ENCODE results near the gene YKT6.
"Not testable (repeated sequence)": the region's sequence is repeated elsewhere in the genome, so short reads cannot be mapped to it uniquely, and the experiment has no call there.

YKT6 gene

GRCh38 chr7:44197474-44197873 lies 3.3 kb upstream of the YKT6 start:
- H3K4me1 ChIP-seq (ENCODE audit: insufficient read depth, low read length, poor library complexity, severe bottlenecking), result peaks cover 15% of the 10 kb centered on the region
- H3K9ac ChIP-seq (ENCODE audit: low read depth, low read length, poor library complexity, severe bottlenecking), result no peak overlapping the region
- peaks cover 16% of the 10 kb centered on the region for H4K20me1 ChIP-seq (ENCODE audit: insufficient read depth, low read length, poor library complexity, severe bottlenecking)
- H3K4me2 ChIP-seq (ENCODE audit: low read depth, low read length, poor library complexity, severe bottlenecking), result no peak overlapping the region
- TF ChIP-seq EZH2phosphoT487 (IDR thresholded peaks at IDR 0.05; ENCODE audit: borderline replicate concordance) (no peak), CTCF (conservative IDR thresholded peaks at IDR 0.05; ENCODE audit: low read length) (no peak)
- no peaks in the 10 kb centered on the region for H3K9me3 ChIP-seq (ENCODE audit: insufficient read depth, low read depth, low read length)
- no peaks in the 10 kb centered on the region for H3K9me2 ChIP-seq (replicated peaks; ENCODE audit: low read depth, low read length)
- no peak overlapping the region for H2AFZ ChIP-seq (ENCODE audit: low read length)
- H3K4me3 ChIP-seq (ENCODE audit: low read length, poor library complexity, severe bottlenecking), result no peak overlapping the region
- peaks cover 16% of the 10 kb centered on the region for H3K79me2 ChIP-seq (ENCODE audit: insufficient read depth, low read length)
- no peaks in the 10 kb centered on the region for H3K27me3 ChIP-seq (ENCODE audit: insufficient read depth, low read length, poor library complexity, severe bottlenecking)
- no peaks in the 10 kb centered on the region for H3F3A ChIP-seq (ENCODE audit: low read depth)
- H3K36me3 ChIP-seq (ENCODE audit: insufficient read depth, low read length), result no peaks in the 10 kb centered on the region

GRCh38 chr7:44200163-44200562 lies 615 bp upstream of the YKT6 start:
- not testable (repeated sequence) for H3K9me2 ChIP-seq (replicated peaks; ENCODE audit: low read depth, low read length); H3K9me3 ChIP-seq (ENCODE audit: insufficient read depth, low read depth, low read length); H2AFZ ChIP-seq (ENCODE audit: low read length); H3K36me3 ChIP-seq (ENCODE audit: insufficient read depth, low read length); H3K27me3 ChIP-seq (ENCODE audit: insufficient read depth, low read length, poor library complexity, severe bottlenecking); H3F3A ChIP-seq (ENCODE audit: low read depth)
- H3K79me2 ChIP-seq (ENCODE audit: insufficient read depth, low read length), result peaks cover 41% of the 10 kb centered on the region
- H3K4me1 ChIP-seq (ENCODE audit: insufficient read depth, low read length, poor library complexity, severe bottlenecking), result peaks cover 39% of the 10 kb centered on the region
- peak overlapping the region; percentile 94 for H3K4me3 ChIP-seq (ENCODE audit: low read length, poor library complexity, severe bottlenecking)
- peak overlapping the region; percentile 22 for H3K9ac ChIP-seq (ENCODE audit: low read depth, low read length, poor library complexity, severe bottlenecking)
- peaks cover 31% of the 10 kb centered on the region for H4K20me1 ChIP-seq (ENCODE audit: insufficient read depth, low read length, poor library complexity, severe bottlenecking)
- H3K4me2 ChIP-seq (ENCODE audit: low read depth, low read length, poor library complexity, severe bottlenecking), result peak overlapping the region; percentile 34

- Histone ChIP-seq H3K36me3 (ENCODE audit: insufficient read depth, low read length) (peaks cover 22% of the 10 kb centered on the region), H2AFZ (ENCODE audit: low read length) (no peak overlapping the region), H4K20me1 (ENCODE audit: insufficient read depth, low read length, poor library complexity, severe bottlenecking) (peaks cover 31% of the 10 kb centered on the region), H3F3A (ENCODE audit: low read depth) (no peaks in the 10 kb centered on the region), H3K27me3 (ENCODE audit: insufficient read depth, low read length, poor library complexity, severe bottlenecking) (no peaks in the 10 kb centered on the region), H3K9me2 (replicated peaks; ENCODE audit: low read depth, low read length) (no peaks in the 10 kb centered on the region), H3K4me1 (ENCODE audit: insufficient read depth, low read length, poor library complexity, severe bottlenecking) (peaks cover 37% of the 10 kb centered on the region), H3K4me3 (ENCODE audit: low read length, poor library complexity, severe bottlenecking) (peak overlapping the region; percentile 94), H3K79me2 (ENCODE audit: insufficient read depth, low read length) (peaks cover 45% of the 10 kb centered on the region), H3K9me3 (ENCODE audit: insufficient read depth, low read depth, low read length) (no peaks in the 10 kb centered on the region), H3K4me2 (ENCODE audit: low read depth, low read length, poor library complexity, severe bottlenecking) (peak overlapping the region; percentile 90), H3K9ac (ENCODE audit: low read depth, low read length, poor library complexity, severe bottlenecking) (peak overlapping the region; percentile 89)
- TF ChIP-seq CTCF (conservative IDR thresholded peaks at IDR 0.05; ENCODE audit: low read length) (no peak), EZH2phosphoT487 (IDR thresholded peaks at IDR 0.05; ENCODE audit: borderline replicate concordance) (no peak)
These were observed 1.0 kb downstream of the YKT6 start for GRCh38 chr7:44201813-44202212.

GRCh38 chr7:44206008-44206407 lies 5.2 kb downstream of the YKT6 start:
- H3K9ac ChIP-seq (ENCODE audit: low read depth, low read length, poor library complexity, severe bottlenecking), result no peak overlapping the region
- peaks cover 30% of the 10 kb centered on the region for H4K20me1 ChIP-seq (ENCODE audit: insufficient read depth, low read length, poor library complexity, severe bottlenecking)
- no peak for TF ChIP-seq CTCF (conservative IDR thresholded peaks at IDR 0.05; ENCODE audit: low read length)
- TF ChIP-seq EZH2phosphoT487 (IDR thresholded peaks at IDR 0.05; ENCODE audit: borderline replicate concordance), result no peak
- H3K4me1 ChIP-seq (ENCODE audit: insufficient read depth, low read length, poor library complexity, severe bottlenecking), result peaks cover 37% of the 10 kb centered on the region
- H3K27me3 ChIP-seq (ENCODE audit: insufficient read depth, low read length, poor library complexity, severe bottlenecking), result no peaks in the 10 kb centered on the region
- no peaks in the 10 kb centered on the region for H3K9me3 ChIP-seq (ENCODE audit: insufficient read depth, low read depth, low read length)
- peaks cover 62% of the 10 kb centered on the region for H3K36me3 ChIP-seq (ENCODE audit: insufficient read depth, low read length)
- H3K79me2 ChIP-seq (ENCODE audit: insufficient read depth, low read length), result peaks cover 43% of the 10 kb centered on the region
- no peak overlapping the region for H3K4me2 ChIP-seq (ENCODE audit: low read depth, low read length, poor library complexity, severe bottlenecking)
- no peak overlapping the region for H2AFZ ChIP-seq (ENCODE audit: low read length)
- H3K9me2 ChIP-seq (replicated peaks; ENCODE audit: low read depth, low read length), result no peaks in the 10 kb centered on the region
- no peaks in the 10 kb centered on the region for H3F3A ChIP-seq (ENCODE audit: low read depth)
- no peak overlapping the region for H3K4me3 ChIP-seq (ENCODE audit: low read length, poor library complexity, severe bottlenecking)
